Endodermal cell (in vitro differentiated cells): ENCODE data around the gene TMC7. TPM values are rescaled to one million over a fixed set of nuclear protein-coding genes. Genes with fewer than 3 reads are reported as not detected.

ENCODE experiments used
- DNase-seq: peaks from one replicate; pipeline ENCODE4 v3.0.0-alpha.2; 2017
- H3K27ac ChIP-seq: 2 replicates; pipeline ENCODE4 v1.5.1; 2013; ENCODE audit warnings: mild to moderate bottlenecking, low read depth, low read length, moderate library complexity
- H3K27me3 ChIP-seq: 2 replicates; pipeline ENCODE4 v1.6.1; 2013; ENCODE audit warnings: mild to moderate bottlenecking, low read length, moderate library complexity; ENCODE audit not compliant: insufficient read depth, control insufficient read depth, poor library complexity, severe bottlenecking
- H3K36me3 ChIP-seq: 2 replicates; pipeline ENCODE4 v1.7.0; 2013; ENCODE audit warnings: mild to moderate bottlenecking, low read length, moderate library complexity; ENCODE audit not compliant: control insufficient read depth, insufficient read depth
- H3K4me1 ChIP-seq: one replicate; pipeline ENCODE4 v1.7.0; 2013; ENCODE audit warnings: low read length; ENCODE audit not compliant: control insufficient read depth, insufficient read depth
- H3K4me3 ChIP-seq: 2 replicates; pipeline ENCODE4 v1.5.1; 2013; ENCODE audit warnings: mild to moderate bottlenecking, low read length, moderate library complexity
- H3K9ac ChIP-seq: 2 replicates; pipeline ENCODE4 v1.6.1; 2013; ENCODE audit warnings: mild to moderate bottlenecking, low read length, moderate library complexity; ENCODE audit not compliant: poor library complexity, severe bottlenecking; ENCODE audit errors: extremely low read depth
- H3K9me3 ChIP-seq: 2 replicates; pipeline ENCODE4 v1.6.1; 2013; ENCODE audit warnings: mild to moderate bottlenecking, low read length, moderate library complexity; ENCODE audit not compliant: control insufficient read depth
- H3K27ac Mint-ChIP-seq: 2 replicates; pipeline ENCODE4 v1.8.0; 2020; ENCODE audit warnings: mixed read lengths
- H3K27me3 Mint-ChIP-seq: 2 replicates; pipeline ENCODE4 v1.8.0; 2021; ENCODE audit warnings: mild to moderate bottlenecking, mixed read lengths; ENCODE audit not compliant: insufficient read depth
- H3K36me3 Mint-ChIP-seq: 2 replicates; pipeline ENCODE4 v1.8.0; 2020; ENCODE audit warnings: low read depth, mixed read lengths
- H3K4me1 Mint-ChIP-seq: 2 replicates; pipeline ENCODE4 v1.8.0; 2020; ENCODE audit warnings: mixed read lengths
- H3K4me3 Mint-ChIP-seq: 2 replicates; pipeline ENCODE4 v1.8.0; 2020; ENCODE audit warnings: mild to moderate bottlenecking, moderate library complexity, mixed read lengths
- H3K9me3 Mint-ChIP-seq: 2 replicates; pipeline ENCODE4 v1.8.0; 2020; ENCODE audit warnings: mild to moderate bottlenecking, mixed read lengths
- CTCF ChIP-seq: fragments of 200-600 bp; sonication (generic); conservative IDR thresholded peaks from 2 replicates; pipeline ENCODE4 v1.5.0; 2021; ENCODE audit warnings: antibody characterized with exemption, mild to moderate bottlenecking
- WGBS, 2 experiments: methylation state at CpG; one replicate each; pipeline versions ENCODE4 v1.1.5 to v1.1.7; 2013; ENCODE audit warnings: missing lambda C conversion rate in 2 of 2, mixed read lengths in 1 of 2; ENCODE audit not compliant: insufficient coverage in 1 of 2, insufficient read length in 1 of 2; 5-methylcytosine and 5-hydroxymethylcytosine counted together
- total RNA-seq, 2 donors: library from RNA; stranded (reverse); fragmentation: NEBNext Ultra II Directional in 1 of 2; extraction: Animal tissue kit (Norgen Biotek cat#: 25700) in 1 of 2; gene quantifications; 2 replicates in 1 of 2; 3 replicates in 1 of 2; pipeline ENCODE4 v1.2.1, GENCODE V29; 2021

TMC7 gene
- total RNA-seq, 2 donors from 2014 or later = 14.9 to 16.6 TPM

DNA sequence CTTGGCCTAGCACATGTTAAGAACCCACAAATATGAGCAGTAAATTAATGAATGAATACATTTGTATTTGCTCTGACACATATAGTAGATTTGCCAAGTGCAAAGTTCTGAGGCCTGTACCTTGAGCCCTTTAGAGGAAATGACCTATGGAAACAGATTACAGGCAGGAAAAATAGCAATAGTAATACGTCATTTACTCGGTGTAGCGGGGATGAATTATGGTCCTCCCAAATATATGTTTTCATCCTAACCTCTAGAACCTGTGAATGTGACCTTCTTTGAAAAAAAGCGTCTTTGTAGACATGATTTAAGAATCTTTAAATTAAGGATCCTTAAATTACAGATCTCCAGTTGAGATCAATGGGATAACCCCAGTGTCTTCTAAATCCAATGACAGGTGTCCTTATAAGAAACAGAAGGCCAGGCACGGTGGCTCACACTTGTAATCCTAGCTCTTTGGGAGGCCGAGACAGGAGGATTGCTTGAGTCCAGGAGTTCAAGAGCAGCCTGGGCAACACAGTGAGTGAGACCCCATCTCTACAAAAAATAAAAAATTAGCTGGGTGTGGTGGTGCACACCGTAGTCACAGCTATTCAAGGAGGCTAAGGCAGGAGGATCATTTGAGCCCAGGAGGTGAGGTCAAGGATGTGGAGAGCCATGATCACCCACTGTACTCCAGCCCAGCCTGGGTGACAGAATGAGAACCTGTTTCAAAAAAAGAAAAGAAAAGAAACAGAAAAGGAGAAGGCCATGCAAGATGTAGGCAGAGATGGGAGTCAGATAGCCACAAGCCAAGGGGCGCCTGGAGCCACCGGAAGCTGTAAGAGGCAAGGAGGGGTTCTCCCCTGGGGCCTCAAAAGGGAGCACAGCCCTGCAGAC, 124.9 kb downstream of the TMC7 start:
- H3K4me1 ChIP-seq = no peaks in the 10 kb centered on the region
- 95 to 98% methylated on average over 6 to 9 of the region's 9 CpGs for WGBS, 2 experiments
- Mint-ChIP-seq H3K36me3 (no peaks in the 10 kb centered on the region), H3K4me1 (peaks cover 14% of the 10 kb centered on the region), H3K27me3 (no peaks in the 10 kb centered on the region), H3K27ac (no peak overlapping the region), H3K4me3 (no peak overlapping the region), H3K9me3 (no peaks in the 10 kb centered on the region)
- H3K9ac ChIP-seq = no peak overlapping the region
- DNase-seq = no peak
- no peak overlapping the region for H3K27ac ChIP-seq
- H3K36me3 ChIP-seq = no peaks in the 10 kb centered on the region
- no peak for TF ChIP-seq CTCF
- H3K4me3 ChIP-seq = no peak overlapping the region
- H3K27me3 ChIP-seq = no peaks in the 10 kb centered on the region
- no peaks in the 10 kb centered on the region for H3K9me3 ChIP-seq

DNA sequence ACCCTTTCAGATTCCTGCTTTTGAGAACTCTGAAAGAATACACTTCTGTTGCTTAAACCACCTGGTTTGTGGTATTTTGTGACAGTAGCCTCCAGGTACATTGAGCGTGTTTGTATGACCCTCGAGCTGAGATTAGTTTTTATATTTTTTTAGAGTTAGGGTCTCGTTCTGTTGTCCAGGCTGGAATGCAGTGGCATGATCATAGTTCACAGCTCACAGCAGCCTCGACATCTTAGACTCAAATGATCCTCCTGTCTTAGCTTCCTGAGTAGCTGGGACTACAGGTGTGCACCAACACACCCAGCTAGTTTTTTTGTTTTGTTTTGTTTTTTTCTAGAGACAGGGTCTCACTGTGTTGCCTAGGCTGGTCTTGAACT, 125.5 kb downstream of the TMC7 start:
- no peak overlapping the region for H3K27ac ChIP-seq
- H3K4me3 ChIP-seq = no peak overlapping the region
- Mint-ChIP-seq H3K4me3 (no peak overlapping the region), H3K27me3 (no peaks in the 10 kb centered on the region), H3K9me3 (no peaks in the 10 kb centered on the region), H3K27ac (no peak overlapping the region), H3K4me1 (peaks cover 14% of the 10 kb centered on the region), H3K36me3 (no peaks in the 10 kb centered on the region)
- H3K9me3 ChIP-seq = no peaks in the 10 kb centered on the region
- 87 to 93% methylated on average over 4 of the region's 4 CpGs for WGBS, 2 experiments
- no peaks in the 10 kb centered on the region for H3K36me3 ChIP-seq
- no peaks in the 10 kb centered on the region for H3K4me1 ChIP-seq
- H3K9ac ChIP-seq = no peak overlapping the region
- DNase-seq = no peak
- H3K27me3 ChIP-seq = no peaks in the 10 kb centered on the region
- no peak for TF ChIP-seq CTCF

DNA sequence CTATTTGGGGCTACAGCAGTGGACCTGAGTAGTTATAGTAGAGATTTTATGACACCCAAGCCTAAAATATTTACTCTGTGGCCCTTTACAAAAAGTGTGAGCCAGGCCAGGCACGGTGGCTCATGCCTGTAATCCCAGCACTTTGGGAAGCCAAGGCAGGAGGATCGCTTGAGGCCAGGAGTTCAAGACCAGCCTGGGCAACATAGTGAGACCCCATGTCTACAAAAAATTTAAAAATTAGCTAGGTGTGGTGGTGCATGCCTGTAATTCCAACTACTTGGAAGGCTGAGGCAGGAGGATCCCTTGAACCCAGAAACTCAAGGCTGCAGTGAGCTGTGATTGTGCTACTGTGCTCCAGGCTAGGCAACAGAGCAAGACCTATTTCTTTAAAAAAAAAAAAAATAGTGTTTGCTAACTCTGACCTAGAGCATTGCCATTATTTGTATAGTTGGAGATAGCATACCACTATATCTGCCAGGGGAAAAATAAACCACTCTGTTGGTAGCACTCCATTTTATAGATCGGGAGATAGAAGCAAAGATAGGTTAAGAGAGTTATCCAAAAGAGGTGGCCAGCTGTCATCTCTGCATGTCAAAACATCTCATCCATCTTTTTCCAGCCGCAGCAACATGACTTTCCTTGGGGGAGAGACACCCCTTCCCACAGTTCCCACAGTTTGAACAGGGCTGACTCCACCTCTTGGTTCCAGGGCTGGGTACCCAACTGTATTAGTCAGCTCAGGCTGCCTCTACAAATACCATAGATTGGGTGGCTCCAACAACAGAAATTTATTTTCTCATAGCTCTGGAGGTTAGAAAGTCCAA, 127.0 kb downstream of the TMC7 start:
- H3K4me3 Mint-ChIP-seq = no peak overlapping the region
- H3K36me3 ChIP-seq = peaks cover under 1% of the 10 kb centered on the region

More for the DNA sequence above, 127.0 kb downstream of the TMC7 start:
- Histone ChIP-seq H3K9ac (no peak overlapping the region), H3K4me3 (no peak overlapping the region), H3K27me3 (no peaks in the 10 kb centered on the region), H3K9me3 (no peaks in the 10 kb centered on the region), H3K27ac (no peak overlapping the region), H3K4me1 (peaks cover 2% of the 10 kb centered on the region)
- no peak for DNase-seq
- no peaks in the 10 kb centered on the region for H3K9me3 Mint-ChIP-seq
- no peak overlapping the region for H3K27ac Mint-ChIP-seq
- peaks cover 5% of the 10 kb centered on the region for H3K36me3 Mint-ChIP-seq
- H3K27me3 Mint-ChIP-seq = peaks cover 7% of the 10 kb centered on the region
- no peak for TF ChIP-seq CTCF
- WGBS, 2 experiments = 94 to 100% methylated on average over 3 to 4 of the region's 4 CpGs
- peaks cover 7% of the 10 kb centered on the region for H3K4me1 Mint-ChIP-seq
